GM12875 (cell line): Measurements from ENCODE around the gene FIBP.
A peak's percentile ranks its signal among the peaks of the same experiment; 100 is the strongest.

Source experiments
- H3K4me3 ChIP-seq: one replicate; pipeline ENCODE4 v1.5.1; 2011; ENCODE audit warnings: low read depth, low read length, control low read depth
- TF ChIP-seq, protein P1 (sequence below): IDR thresholded peaks from 2 replicates; pipeline ENCODE4 v1.5.1; 2011; ENCODE audit warnings: low read depth, mild to moderate bottlenecking, control low read depth, inconsistent platforms, low read length, moderate library complexity, borderline replicate concordance; ENCODE audit not compliant: insufficient read depth

The FIBP gene

DNA sequence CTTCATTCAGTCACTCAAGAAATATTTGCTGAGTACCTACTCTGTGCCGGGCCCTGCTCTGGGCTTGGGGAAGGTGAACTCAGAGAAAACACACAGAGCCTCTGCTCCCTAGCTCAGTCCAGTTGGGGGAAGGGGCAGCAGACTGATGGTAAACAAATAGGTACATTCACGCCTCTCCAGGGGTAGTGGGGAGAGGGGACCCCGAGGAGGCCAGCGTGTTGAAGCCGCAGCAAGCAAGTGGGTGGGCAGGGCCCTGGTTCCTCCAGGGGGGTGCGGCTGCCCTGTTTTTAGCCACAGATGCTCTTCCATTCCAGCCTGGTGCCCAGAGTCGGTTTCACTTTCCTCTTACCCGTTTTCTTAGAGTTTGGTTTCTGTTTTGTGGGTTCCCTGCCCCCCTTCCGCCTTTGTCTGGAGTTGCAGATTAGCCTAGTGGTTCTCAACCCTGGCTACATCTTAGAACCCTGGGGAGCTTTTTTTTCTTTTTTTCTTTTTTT, 39.7 kb upstream of the FIBP start:
- H3K4me3 ChIP-seq: peak overlapping the region; percentile 28

DNA sequence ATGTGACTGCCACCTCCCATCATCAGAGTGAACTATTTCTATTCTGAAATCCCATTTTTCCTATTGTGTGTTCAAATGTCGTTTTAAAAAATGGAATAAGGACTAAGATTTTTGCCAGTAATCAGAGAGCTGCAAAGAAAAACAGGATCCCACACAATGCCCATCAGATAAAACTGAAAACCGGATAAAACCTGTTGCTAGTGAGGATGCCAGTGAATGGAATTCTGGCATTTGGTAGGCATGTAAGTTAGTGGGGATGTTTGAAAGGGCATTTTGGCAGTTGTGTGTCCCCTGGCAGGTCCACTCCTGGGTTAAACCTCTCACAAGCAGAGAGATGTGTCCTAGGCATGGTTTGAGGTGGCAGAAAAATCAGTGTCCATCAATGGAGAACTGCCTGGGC, 37.1 kb upstream of the FIBP start:
- TF ChIP-seq, protein P1, sequence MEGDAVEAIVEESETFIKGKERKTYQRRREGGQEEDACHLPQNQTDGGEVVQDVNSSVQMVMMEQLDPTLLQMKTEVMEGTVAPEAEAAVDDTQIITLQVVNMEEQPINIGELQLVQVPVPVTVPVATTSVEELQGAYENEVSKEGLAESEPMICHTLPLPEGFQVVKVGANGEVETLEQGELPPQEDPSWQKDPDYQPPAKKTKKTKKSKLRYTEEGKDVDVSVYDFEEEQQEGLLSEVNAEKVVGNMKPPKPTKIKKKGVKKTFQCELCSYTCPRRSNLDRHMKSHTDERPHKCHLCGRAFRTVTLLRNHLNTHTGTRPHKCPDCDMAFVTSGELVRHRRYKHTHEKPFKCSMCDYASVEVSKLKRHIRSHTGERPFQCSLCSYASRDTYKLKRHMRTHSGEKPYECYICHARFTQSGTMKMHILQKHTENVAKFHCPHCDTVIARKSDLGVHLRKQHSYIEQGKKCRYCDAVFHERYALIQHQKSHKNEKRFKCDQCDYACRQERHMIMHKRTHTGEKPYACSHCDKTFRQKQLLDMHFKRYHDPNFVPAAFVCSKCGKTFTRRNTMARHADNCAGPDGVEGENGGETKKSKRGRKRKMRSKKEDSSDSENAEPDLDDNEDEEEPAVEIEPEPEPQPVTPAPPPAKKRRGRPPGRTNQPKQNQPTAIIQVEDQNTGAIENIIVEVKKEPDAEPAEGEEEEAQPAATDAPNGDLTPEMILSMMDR: no peak

More for the DNA sequence above, 39.7 kb upstream of the FIBP start:
- TF ChIP-seq, protein P1: no peak

DNA sequence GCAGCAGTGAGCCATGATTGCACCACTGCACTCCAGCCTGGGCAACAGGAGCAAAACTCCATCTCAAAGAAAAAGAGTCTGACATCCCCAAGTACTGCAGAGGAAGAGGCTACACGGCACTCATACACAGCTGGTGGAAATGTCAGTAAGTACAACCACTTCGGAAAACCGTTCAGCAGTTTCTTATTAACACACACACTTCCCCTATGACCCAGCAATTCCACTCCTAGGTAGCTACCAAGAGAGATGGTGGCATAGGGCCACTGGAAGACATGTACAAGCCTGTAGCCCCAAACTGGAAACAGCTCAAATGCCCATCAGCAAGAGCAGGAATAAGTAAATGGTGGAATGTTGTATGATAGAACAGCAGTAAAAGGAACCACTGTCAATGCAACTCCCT, 34.3 kb upstream of the FIBP start:
- TF ChIP-seq, protein P1: no peak
- H3K4me3 ChIP-seq: no peak overlapping the region

More for the DNA sequence above, 37.1 kb upstream of the FIBP start:
- H3K4me3 ChIP-seq: no peak overlapping the region

DNA sequence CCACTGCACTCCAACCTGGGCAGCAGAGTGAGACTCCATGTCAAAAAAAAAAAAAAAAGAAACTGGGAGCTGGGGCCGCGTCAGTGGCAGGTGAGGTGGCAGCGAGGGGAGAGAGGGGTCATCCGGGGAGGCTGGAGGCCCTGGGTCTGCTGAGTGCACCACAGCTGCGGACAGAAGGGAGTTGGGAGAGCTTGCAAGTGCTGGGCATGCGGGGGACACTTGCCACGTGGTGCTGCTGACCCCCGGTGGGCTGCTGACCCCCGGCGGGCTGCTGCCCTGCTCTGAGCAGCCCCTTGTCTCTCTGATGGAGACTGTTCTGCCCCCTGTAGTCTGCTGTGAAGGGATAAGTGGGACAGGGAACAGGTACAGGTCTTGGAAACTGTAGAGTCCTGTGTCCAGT, 33.6 kb upstream of the FIBP start:
- no peak overlapping the region for H3K4me3 ChIP-seq
- TF ChIP-seq, protein P1: no peak

DNA sequence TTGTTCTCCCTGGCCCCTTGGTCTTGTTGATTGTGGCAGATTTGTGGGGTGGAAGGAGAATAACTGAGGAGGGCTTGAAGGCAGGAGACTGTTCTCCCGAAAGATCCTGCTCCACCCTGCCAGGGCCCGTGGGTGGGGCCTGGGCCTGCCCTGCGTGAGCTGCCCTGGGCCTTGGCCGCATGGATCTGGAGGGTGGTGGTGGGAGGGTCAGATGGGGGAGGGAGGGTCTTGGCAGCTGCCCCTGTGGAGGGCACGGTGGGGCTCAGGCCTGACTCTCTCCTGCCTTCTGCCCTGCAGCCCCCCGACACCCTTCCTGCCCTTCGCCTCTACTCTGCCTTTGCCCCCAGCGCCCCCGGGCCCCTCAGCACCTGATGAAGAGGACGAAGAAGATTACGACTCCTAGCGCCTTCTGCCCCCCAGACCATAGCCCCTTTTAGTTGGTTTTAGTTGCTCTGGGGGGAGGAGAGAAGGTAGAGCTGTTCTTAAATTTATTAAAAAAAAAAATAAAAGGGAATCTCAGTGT, 32.8 kb upstream of the FIBP start:
- no peak overlapping the region for H3K4me3 ChIP-seq
- TF ChIP-seq, protein P1: no peak

DNA sequence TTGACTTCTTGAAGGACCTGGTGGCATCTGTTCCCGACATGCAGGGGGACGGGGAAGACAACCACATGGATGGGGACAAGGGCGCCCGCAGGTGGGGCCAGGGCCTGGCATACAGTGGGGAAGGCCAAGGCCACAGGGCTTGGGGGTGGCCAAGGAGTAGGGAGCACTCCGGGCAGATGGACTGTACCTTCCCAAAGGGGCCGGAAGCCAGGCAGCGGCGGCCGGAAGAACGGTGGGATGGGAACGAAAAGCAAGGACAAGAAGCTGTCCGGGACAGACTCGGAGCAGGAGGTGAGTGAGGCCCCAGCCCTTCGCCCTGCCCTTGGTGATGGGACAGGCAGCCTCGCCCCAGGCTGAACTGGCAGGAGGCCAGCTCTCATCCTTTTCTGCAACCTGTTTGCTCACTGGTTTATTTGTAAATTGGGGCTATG, 32.1 kb upstream of the FIBP start:
- H3K4me3 ChIP-seq: peak overlapping the region; percentile 90
- TF ChIP-seq, protein P1: no peak

DNA sequence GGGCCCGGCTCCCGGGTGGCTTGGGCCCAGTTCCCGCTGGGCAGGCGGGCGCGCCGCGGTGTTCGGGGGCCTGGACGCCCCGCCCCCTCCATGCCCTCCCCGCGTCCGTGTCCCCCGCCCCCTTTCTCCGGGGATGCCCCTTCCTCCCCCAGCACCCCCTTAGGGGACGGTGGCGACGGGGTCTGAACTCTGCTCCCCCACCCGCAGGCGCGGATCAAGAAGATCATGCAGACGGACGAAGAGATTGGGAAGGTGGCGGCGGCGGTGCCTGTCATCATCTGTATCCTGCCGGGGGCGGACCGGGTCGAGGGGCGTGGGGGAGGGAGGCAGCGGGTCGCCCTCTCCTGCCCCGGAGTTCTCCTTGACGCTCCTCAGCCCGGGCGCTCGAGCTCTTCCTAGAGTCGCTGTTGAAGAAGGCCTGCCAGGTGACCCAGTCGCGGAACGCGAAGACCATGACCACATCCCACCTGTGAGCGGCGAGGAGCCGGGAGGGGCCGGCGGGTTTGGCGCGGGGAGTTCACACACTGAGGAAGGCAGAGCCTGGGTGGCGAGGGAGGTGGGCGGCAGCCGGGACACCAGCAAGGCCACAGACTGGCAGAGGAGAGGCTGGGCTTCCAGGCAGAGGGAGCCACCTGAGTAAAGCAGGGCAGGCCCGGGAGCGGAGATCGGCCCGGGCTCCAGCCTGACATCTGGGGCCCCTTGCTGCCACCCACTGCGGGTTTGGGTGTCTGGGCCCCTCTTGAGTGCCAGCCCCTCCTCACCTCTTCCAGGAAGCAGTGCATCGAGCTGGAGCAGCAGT, 31.5 kb upstream of the FIBP start:
- TF ChIP-seq, protein P1: no peak
- peak overlapping the region; percentile 90 for H3K4me3 ChIP-seq
